Measurements from ENCODE around the gene CELA2B. TPM values are rescaled to one million over a fixed set of nuclear protein-coding genes. Genes with fewer than 3 reads are reported as not detected.
"Not testable (repeated sequence)": the region's sequence is repeated elsewhere in the genome, so short reads cannot be mapped to it uniquely, and the experiment has no call there.

Gene CELA2B
- polyA plus RNA-seq, 1 of the 3 experiments (the other 2 are of a cell fraction): not detected

- TF ChIP-seq NFIC (IDR thresholded peaks at IDR 0.05; ENCODE audit: borderline replicate concordance) (no peak), EP300 (IDR thresholded peaks at IDR 0.05; ENCODE audit: borderline replicate concordance in 1 of 2, low read depth in 1 of 2, low read length in 1 of 2) (no peak), SIN3A (IDR thresholded peaks at IDR 0.05; ENCODE audit: borderline replicate concordance, low read depth, low read length) (no peak)
These were observed 48.6 kb upstream of the CELA2B start (continued) for GRCh38 chr1:15427280-15427666.

- H3K4me3 ChIP-seq (ENCODE audit: low read depth in 2 of 2, low read length in 1 of 2); H3K36me3 ChIP-seq (replicated peaks in 1 of 2; ENCODE audit: control insufficient read depth in 1 of 2, insufficient read depth in 2 of 2, low read length in 1 of 2); H2AFZ ChIP-seq (ENCODE audit: low read depth); H3K4me1 ChIP-seq (ENCODE audit: control insufficient read depth in 1 of 2, insufficient read depth in 2 of 2, low read depth in 1 of 2, low read length in 1 of 2); POLR2A ChIA-PET; H3K9me3 ChIP-seq; H3K9me2 ChIP-seq; H3K4me2 ChIP-seq; H3K79me2 ChIP-seq (ENCODE audit: insufficient read depth); H3F3A ChIP-seq (replicated peaks; ENCODE audit: insufficient read depth); H3K27me3 ChIP-seq (ENCODE audit: insufficient read depth); H3K9ac ChIP-seq; DNase-seq; H3K27ac ChIP-seq (ENCODE audit: low read depth in 2 of 2, low read length in 1 of 2): not testable (repeated sequence)
- 97% methylated on average over 11 of the region's 11 CpGs for WGBS (ENCODE audit: low lambda C conversion rate)
- peaks cover 11% of the 10 kb centered on the region; the same call in 1 of the 2 replicates for H4K20me1 ChIP-seq (ENCODE audit: insufficient read depth)
- CTCF ChIA-PET: interaction anchor here (1.2 to 14.9 kb wide), 3 partner anchors 108 to 276 kb away, joined by 3 to 311 read pairs (median 4); no protein-coding TSS in a partner anchor
These were observed 47.7 kb upstream of the CELA2B start for GRCh38 chr1:15428252-15428651.

DNA sequence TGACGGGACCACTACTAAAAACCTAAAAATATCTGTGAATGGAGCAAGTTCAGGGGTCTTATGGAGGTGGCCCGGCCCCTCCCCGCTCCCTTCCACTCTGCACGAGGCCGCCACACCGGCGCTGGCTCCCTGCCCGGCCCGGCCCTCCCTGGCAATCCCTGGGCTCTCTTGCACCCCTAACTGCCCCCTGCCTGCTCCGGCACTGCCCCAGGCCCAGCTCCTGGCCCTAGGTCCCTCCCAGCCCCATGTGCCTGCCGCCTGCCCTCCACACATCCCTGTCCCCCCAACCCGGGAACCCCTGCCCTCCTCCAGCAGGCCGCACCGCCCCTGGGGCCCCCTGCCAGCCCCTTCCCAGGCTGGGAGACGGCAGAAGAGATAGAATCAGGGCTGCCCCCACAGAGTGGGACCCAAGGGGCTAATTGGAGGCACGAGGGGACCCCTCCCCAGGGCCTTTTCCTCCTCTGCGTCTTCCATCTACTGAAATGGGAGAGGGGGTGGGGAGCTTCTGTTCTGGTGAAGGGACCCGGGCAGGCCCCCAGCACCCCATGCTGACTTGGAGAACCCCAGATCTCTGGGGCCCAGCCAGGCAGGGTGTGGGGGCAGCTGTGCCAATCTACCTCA, 47.0 kb upstream of the CELA2B start:
- Histone ChIP-seq H3K79me2 (ENCODE audit: insufficient read depth) (peaks cover 4% of the 10 kb centered on the region), H3K4me2 (no peak overlapping the region), H2AFZ (ENCODE audit: low read depth) (no peak overlapping the region), H3K9me3 (no peaks in the 10 kb centered on the region), H3K27me3 (ENCODE audit: insufficient read depth) (no peaks in the 10 kb centered on the region), H3K27ac (ENCODE audit: low read depth in 2 of 2, low read length in 1 of 2) (no peak overlapping the region), H3K9me2 (no peaks in the 10 kb centered on the region), H3K36me3 (replicated peaks in 1 of 2; ENCODE audit: control insufficient read depth in 1 of 2, insufficient read depth in 2 of 2, low read length in 1 of 2) (peaks cover 4 to 7% of the 10 kb centered on the region in 2 experiments), H3K9ac (no peak overlapping the region), H3K4me3 (ENCODE audit: low read depth in 2 of 2, low read length in 1 of 2) (no peak overlapping the region), H4K20me1 (ENCODE audit: insufficient read depth) (0 out of 2 replicates have a peak, but pooled peaks cover 4% of the 10 kb centered on the region), H3K4me1 (ENCODE audit: control insufficient read depth in 1 of 2, insufficient read depth in 2 of 2, low read depth in 1 of 2, low read length in 1 of 2) (no peaks in the 10 kb centered on the region; a peak in 2 of 4 replicates), H3F3A (replicated peaks; ENCODE audit: insufficient read depth) (peaks cover 3% of the 10 kb centered on the region)
- peak; percentile 12 for DNase-seq
- WGBS (ENCODE audit: low lambda C conversion rate): 91% methylated on average over 10 of the region's 18 CpGs
- CTCF ChIA-PET: interaction anchor here (1.2 to 14.9 kb wide), 5 partner anchors 21 to 276 kb away, joined by 3 to 311 read pairs (median 8); no protein-coding TSS in a partner anchor
- TF ChIP-seq NFIC (IDR thresholded peaks at IDR 0.05; ENCODE audit: borderline replicate concordance) (no peak), GATA2 (CRISPR knock-in tag; IDR thresholded peaks at IDR 0.05) (no peak), ELF1 (IDR thresholded peaks at IDR 0.05) (no peak), FOSL2 (IDR thresholded peaks at IDR 0.05; ENCODE audit: borderline replicate concordance, low read depth) (no peak), MEF2A (IDR thresholded peaks at IDR 0.05; ENCODE audit: borderline replicate concordance, low read depth) (no peak), RCOR1 (IDR thresholded peaks at IDR 0.05; ENCODE audit: low read length) (no peak), RXRA (IDR thresholded peaks at IDR 0.05; ENCODE audit: borderline replicate concordance, low read depth) (no peak), SMC3 (IDR thresholded peaks at IDR 0.05; ENCODE audit: low read depth, low read length) (no peak), USF2 (IDR thresholded peaks at IDR 0.05; ENCODE audit: borderline replicate concordance, low read depth, low read length) (no peak), RAD21 (IDR thresholded peaks at IDR 0.05; ENCODE audit: low read length) (no peak), SIN3A (IDR thresholded peaks at IDR 0.05; ENCODE audit: borderline replicate concordance, low read depth, low read length) (no peak), JUND (IDR thresholded peaks at IDR 0.05) (no peak)
- TF ChIP-seq, protein P1, sequence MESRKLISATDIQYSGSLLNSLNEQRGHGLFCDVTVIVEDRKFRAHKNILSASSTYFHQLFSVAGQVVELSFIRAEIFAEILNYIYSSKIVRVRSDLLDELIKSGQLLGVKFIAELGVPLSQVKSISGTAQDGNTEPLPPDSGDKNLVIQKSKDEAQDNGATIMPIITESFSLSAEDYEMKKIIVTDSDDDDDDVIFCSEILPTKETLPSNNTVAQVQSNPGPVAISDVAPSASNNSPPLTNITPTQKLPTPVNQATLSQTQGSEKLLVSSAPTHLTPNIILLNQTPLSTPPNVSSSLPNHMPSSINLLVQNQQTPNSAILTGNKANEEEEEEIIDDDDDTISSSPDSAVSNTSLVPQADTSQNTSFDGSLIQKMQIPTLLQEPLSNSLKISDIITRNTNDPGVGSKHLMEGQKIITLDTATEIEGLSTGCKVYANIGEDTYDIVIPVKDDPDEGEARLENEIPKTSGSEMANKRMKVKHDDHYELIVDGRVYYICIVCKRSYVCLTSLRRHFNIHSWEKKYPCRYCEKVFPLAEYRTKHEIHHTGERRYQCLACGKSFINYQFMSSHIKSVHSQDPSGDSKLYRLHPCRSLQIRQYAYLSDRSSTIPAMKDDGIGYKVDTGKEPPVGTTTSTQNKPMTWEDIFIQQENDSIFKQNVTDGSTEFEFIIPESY (IDR thresholded peaks at IDR 0.05; ENCODE audit: borderline replicate concordance, low read depth): no peak
- POLR2A ChIA-PET: no interaction called here

All from SK-N-SH (cell line).